AG20443 (cell line): ENCODE results near the gene MUC2.

Source experiments
- DNase-seq: peaks from one replicate; pipeline ENCODE4 v3.0.0; 2012; ENCODE audit warnings: low spot score, mixed read lengths

The MUC2 gene

GRCh38 chr11:1074244-1075221 lies at the start of gene MUC2:
Gene MUC2 (plus strand): TSS chr11:1074874.
- DNase-seq = no peak

GRCh38 chr11:1025410-1026162 lies 49.1 kb upstream of the MUC2 start:
- no peak for DNase-seq

GRCh38 chr11:1026163-1026450 lies 48.6 kb upstream of the MUC2 start:
- DNase-seq = no peak

- no peak for DNase-seq
These were observed 47.8 kb upstream of the MUC2 start for GRCh38 chr11:1026641-1027482.

- no peak for DNase-seq
These were observed 47.0 kb upstream of the MUC2 start for GRCh38 chr11:1027483-1028290.

GRCh38 chr11:1028291-1028540 lies 46.5 kb upstream of the MUC2 start:
- DNase-seq = no peak

GRCh38 chr11:1028616-1029015 lies 46.1 kb upstream of the MUC2 start:
- DNase-seq = no peak

GRCh38 chr11:1029051-1029450 lies 45.6 kb upstream of the MUC2 start:
- DNase-seq = no peak

GRCh38 chr11:1029654-1030053 lies 45.0 kb upstream of the MUC2 start:
- no peak for DNase-seq

- DNase-seq = no peak
These were observed 44.6 kb upstream of the MUC2 start for GRCh38 chr11:1030086-1030485.

- no peak for DNase-seq
These were observed 44.1 kb upstream of the MUC2 start for GRCh38 chr11:1030556-1030955.

- no peak for DNase-seq
These were observed 43.4 kb upstream of the MUC2 start for GRCh38 chr11:1031121-1031899.

GRCh38 chr11:1032310-1032891 lies 42.3 kb upstream of the MUC2 start:
- no peak for DNase-seq

GRCh38 chr11:1033016-1033798 lies 41.5 kb upstream of the MUC2 start:
- DNase-seq = no peak

- no peak for DNase-seq
These were observed 40.7 kb upstream of the MUC2 start for GRCh38 chr11:1034001-1034400.

GRCh38 chr11:1034456-1035295 lies 40.0 kb upstream of the MUC2 start:
- no peak for DNase-seq

GRCh38 chr11:1035577-1036283 lies 38.9 kb upstream of the MUC2 start:
- no peak for DNase-seq

GRCh38 chr11:1036303-1036923 lies 38.3 kb upstream of the MUC2 start, which contains the start of gene MUC6:
Gene MUC6 (minus strand): TSS chr11:1036718. CDS start chr11:1036655, 63 bp downstream.
- DNase-seq = no peak
